HepG2 (cell line): ENCODE measurements around the gene SP8.
"Not testable (repeated sequence)": the region's sequence is repeated elsewhere in the genome, so short reads cannot be mapped to it uniquely, and the experiment has no call there.

Experiments used
- ETV5 ChIP-seq: IDR thresholded peaks from 2 replicates; pipeline ENCODE4 v1.6.1; 2018; ENCODE audit warnings: missing biosample characterization, missing genetic modification reagents, inconsistent platforms, borderline replicate concordance
- FOXK1 ChIP-seq: sonication (generic); formaldehyde crosslinking; IDR thresholded peaks from 2 replicates; pipeline ENCODE4 v1.4.0; 2020; ENCODE audit warnings: low read depth, missing genetic modification reagents, borderline replicate concordance
- KDM1A ChIP-seq: IDR thresholded peaks from 2 replicates; pipeline ENCODE4 v1.6.1; 2016; ENCODE audit warnings: missing compliant biosample characterization
- ZBTB14 ChIP-seq: sonication (generic); formaldehyde crosslinking; IDR thresholded peaks from 2 replicates; pipeline ENCODE4 v1.4.0; 2020; ENCODE audit warnings: missing genetic modification reagents
- ZFP1 ChIP-seq: IDR thresholded peaks from 2 replicates; pipeline ENCODE4 v1.6.1; 2016
- ZNF431 ChIP-seq: sonication (generic); formaldehyde crosslinking; IDR thresholded peaks from 2 replicates; pipeline ENCODE4 v1.9.0; 2022; ENCODE audit warnings: missing genetic modification reagents, low read depth, mild to moderate bottlenecking, borderline replicate concordance
- ZNF577 ChIP-seq: sonication (generic); formaldehyde crosslinking; IDR thresholded peaks from 2 replicates; pipeline ENCODE4 v1.4.0; 2020; ENCODE audit warnings: mild to moderate bottlenecking, low read depth, missing genetic modification reagents, borderline replicate concordance
- TF ChIP-seq, protein P1 (sequence below): sonication (generic); formaldehyde crosslinking; IDR thresholded peaks from 2 replicates; pipeline ENCODE4 v1.4.0; 2020; ENCODE audit warnings: missing genetic modification reagents
- TF ChIP-seq, protein P2 (sequence below): sonication (generic); formaldehyde crosslinking; IDR thresholded peaks from 2 replicates; pipeline ENCODE4 v1.5.1; 2020; ENCODE audit warnings: mild to moderate bottlenecking, missing genetic modification reagents, moderate library complexity
- TF ChIP-seq, protein P3 (sequence below): sonication (generic); formaldehyde crosslinking; IDR thresholded peaks from 2 replicates; pipeline ENCODE4 v1.5.0; 2020; ENCODE audit warnings: mild to moderate bottlenecking, missing genetic modification reagents, moderate library complexity
- TF ChIP-seq, protein P4 (sequence below): sonication (generic); formaldehyde crosslinking; IDR thresholded peaks from 2 replicates; pipeline ENCODE4 v1.4.0; 2020; ENCODE audit warnings: missing genetic modification reagents

- TF ChIP-seq FOXK1; ZNF431; ZNF577 (CRISPR knock-in tag); ETV5 (CRISPR knock-in tag); ZBTB14 (CRISPR knock-in tag); KDM1A; ZFP1: not testable (repeated sequence)
- TF ChIP-seq, protein P1, sequence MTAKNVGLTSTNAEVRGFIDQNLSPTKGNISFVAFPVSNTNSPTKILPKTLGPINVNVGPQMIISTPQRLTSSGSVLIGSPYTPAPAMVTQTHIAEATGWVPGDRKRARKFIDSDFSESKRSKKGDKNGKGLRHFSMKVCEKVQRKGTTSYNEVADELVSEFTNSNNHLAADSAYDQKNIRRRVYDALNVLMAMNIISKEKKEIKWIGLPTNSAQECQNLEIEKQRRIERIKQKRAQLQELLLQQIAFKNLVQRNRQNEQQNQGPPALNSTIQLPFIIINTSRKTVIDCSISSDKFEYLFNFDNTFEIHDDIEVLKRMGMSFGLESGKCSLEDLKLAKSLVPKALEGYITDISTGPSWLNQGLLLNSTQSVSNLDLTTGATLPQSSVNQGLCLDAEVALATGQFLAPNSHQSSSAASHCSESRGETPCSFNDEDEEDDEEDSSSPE (CRISPR knock-in tag): not testable (repeated sequence)
- TF ChIP-seq, protein P2, sequence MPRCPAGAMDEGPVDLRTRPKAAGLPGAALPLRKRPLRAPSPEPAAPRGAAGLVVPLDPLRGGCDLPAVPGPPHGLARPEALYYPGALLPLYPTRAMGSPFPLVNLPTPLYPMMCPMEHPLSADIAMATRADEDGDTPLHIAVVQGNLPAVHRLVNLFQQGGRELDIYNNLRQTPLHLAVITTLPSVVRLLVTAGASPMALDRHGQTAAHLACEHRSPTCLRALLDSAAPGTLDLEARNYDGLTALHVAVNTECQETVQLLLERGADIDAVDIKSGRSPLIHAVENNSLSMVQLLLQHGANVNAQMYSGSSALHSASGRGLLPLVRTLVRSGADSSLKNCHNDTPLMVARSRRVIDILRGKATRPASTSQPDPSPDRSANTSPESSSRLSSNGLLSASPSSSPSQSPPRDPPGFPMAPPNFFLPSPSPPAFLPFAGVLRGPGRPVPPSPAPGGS: not testable (repeated sequence)
- TF ChIP-seq, protein P3, sequence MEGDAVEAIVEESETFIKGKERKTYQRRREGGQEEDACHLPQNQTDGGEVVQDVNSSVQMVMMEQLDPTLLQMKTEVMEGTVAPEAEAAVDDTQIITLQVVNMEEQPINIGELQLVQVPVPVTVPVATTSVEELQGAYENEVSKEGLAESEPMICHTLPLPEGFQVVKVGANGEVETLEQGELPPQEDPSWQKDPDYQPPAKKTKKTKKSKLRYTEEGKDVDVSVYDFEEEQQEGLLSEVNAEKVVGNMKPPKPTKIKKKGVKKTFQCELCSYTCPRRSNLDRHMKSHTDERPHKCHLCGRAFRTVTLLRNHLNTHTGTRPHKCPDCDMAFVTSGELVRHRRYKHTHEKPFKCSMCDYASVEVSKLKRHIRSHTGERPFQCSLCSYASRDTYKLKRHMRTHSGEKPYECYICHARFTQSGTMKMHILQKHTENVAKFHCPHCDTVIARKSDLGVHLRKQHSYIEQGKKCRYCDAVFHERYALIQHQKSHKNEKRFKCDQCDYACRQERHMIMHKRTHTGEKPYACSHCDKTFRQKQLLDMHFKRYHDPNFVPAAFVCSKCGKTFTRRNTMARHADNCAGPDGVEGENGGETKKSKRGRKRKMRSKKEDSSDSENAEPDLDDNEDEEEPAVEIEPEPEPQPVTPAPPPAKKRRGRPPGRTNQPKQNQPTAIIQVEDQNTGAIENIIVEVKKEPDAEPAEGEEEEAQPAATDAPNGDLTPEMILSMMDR (CRISPR knock-in tag): not testable (repeated sequence)
- TF ChIP-seq, protein P4, sequence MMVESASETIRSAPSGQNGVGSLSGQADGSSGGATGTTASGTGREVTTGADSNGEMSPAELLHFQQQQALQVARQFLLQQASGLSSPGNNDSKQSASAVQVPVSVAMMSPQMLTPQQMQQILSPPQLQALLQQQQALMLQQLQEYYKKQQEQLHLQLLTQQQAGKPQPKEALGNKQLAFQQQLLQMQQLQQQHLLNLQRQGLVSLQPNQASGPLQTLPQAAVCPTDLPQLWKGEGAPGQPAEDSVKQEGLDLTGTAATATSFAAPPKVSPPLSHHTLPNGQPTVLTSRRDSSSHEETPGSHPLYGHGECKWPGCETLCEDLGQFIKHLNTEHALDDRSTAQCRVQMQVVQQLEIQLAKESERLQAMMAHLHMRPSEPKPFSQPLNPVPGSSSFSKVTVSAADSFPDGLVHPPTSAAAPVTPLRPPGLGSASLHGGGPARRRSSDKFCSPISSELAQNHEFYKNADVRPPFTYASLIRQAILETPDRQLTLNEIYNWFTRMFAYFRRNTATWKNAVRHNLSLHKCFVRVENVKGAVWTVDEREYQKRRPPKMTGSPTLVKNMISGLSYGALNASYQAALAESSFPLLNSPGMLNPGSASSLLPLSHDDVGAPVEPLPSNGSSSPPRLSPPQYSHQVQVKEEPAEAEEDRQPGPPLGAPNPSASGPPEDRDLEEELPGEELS (CRISPR knock-in tag): not testable (repeated sequence)
Measured at GRCh38 chr7:20821390-20821789, 34.7 kb upstream of the SP8 start.
